ENCODE measurements around the gene USP34. TPM values are rescaled to one million over a fixed set of nuclear protein-coding genes. Genes with fewer than 3 reads are reported as not detected.

Gene USP34
- polyA plus RNA-seq, 2 donors: 32.2 to 40.4 TPM

DNA sequence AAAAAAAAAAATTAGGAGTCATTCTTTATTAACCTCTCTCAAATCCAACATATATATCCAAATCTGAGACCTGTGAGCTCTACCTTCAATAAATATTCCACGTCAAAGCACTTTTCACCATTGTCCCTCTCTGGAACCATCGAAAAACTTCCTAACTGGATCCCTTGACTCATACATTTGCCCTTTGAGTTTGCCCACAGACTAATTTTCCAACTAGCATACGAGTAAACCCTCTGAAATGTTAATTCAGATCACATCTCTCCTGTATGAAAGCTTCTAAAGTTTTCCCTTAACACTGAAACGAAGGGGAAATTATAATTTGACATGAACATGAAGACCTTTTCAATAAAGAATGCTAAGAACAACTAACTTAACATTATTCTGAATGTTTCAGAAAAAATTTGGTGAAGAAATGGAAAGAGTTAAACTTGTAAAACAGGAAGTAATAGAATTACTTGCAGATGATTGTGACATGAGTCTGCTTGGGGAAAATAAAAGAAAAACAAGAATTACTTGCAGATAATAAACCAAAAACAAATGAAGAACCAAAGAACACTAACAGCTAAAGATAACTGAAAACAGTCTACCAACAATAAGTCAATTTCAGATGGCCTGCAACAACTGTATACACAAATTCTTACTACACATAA is 198.3 kb downstream of the USP34 start:
- no peak overlapping the region for H3K27ac ChIP-seq (ENCODE audit: low read depth in 2 of 2, low read length in 1 of 2)
- no peaks in the 10 kb centered on the region for H3K4me1 ChIP-seq (ENCODE audit: control insufficient read depth in 2 of 2, insufficient read depth in 2 of 2, low read length in 1 of 2)
- H3K9me3 ChIP-seq (ENCODE audit: control insufficient read depth in 2 of 2, insufficient read depth in 1 of 2, low read depth in 1 of 2, low read length in 1 of 2): no peaks in the 10 kb centered on the region
- no peaks in the 10 kb centered on the region for H3K27me3 ChIP-seq (ENCODE audit: control insufficient read depth in 1 of 2, insufficient read depth in 2 of 2, low read length in 2 of 2)
- H3K36me3 ChIP-seq (ENCODE audit: control insufficient read depth in 2 of 2, insufficient read depth in 2 of 2, low read length in 1 of 2): peaks cover 2 to 3% of the 10 kb centered on the region in 2 donors
- H3K4me3 ChIP-seq (ENCODE audit: low read depth in 1 of 2, low read length in 2 of 2): no peak overlapping the region
- 94 to 96% methylated on average over 4 of the region's 4 CpGs for WGBS, 2 donors

GRCh38 chr2:61268249-61268648 is 202.6 kb downstream of the USP34 start:
- Histone ChIP-seq H3K4me1 (ENCODE audit: control insufficient read depth in 2 of 2, insufficient read depth in 2 of 2, low read length in 1 of 2) (no peaks in the 10 kb centered on the region), H3K27me3 (ENCODE audit: control insufficient read depth in 1 of 2, insufficient read depth in 2 of 2, low read length in 2 of 2) (no peaks in the 10 kb centered on the region), H3K27ac (ENCODE audit: low read depth in 2 of 2, low read length in 1 of 2) (no peak overlapping the region), H3K36me3 (ENCODE audit: control insufficient read depth in 2 of 2, insufficient read depth in 2 of 2, low read length in 1 of 2) (peaks cover 2 to 3% of the 10 kb centered on the region in 2 donors), H3K4me3 (ENCODE audit: low read depth in 1 of 2, low read length in 2 of 2) (no peak overlapping the region), H3K9me3 (ENCODE audit: control insufficient read depth in 2 of 2, insufficient read depth in 1 of 2, low read depth in 1 of 2, low read length in 1 of 2) (no peaks in the 10 kb centered on the region)
- 90 to 93% methylated on average over 4 of the region's 4 CpGs for WGBS, 2 donors

- no peaks in the 10 kb centered on the region for H3K27me3 ChIP-seq (ENCODE audit: control insufficient read depth in 1 of 2, insufficient read depth in 2 of 2, low read length in 2 of 2)
- no peak overlapping the region for H3K4me3 ChIP-seq (ENCODE audit: low read depth in 1 of 2, low read length in 2 of 2)
- H3K27ac ChIP-seq (ENCODE audit: low read depth in 2 of 2, low read length in 1 of 2): no peak overlapping the region
- 79 to 86% methylated on average over 7 of the region's 7 CpGs for WGBS, 2 donors
- no peaks in the 10 kb centered on the region for H3K4me1 ChIP-seq (ENCODE audit: control insufficient read depth in 2 of 2, insufficient read depth in 2 of 2, low read length in 1 of 2)
- H3K36me3 ChIP-seq (ENCODE audit: control insufficient read depth in 2 of 2, insufficient read depth in 2 of 2, low read length in 1 of 2): peaks cover 0 to 3% of the 10 kb centered on the region in 2 donors
- H3K9me3 ChIP-seq (ENCODE audit: control insufficient read depth in 2 of 2, insufficient read depth in 1 of 2, low read depth in 1 of 2, low read length in 1 of 2): no peaks in the 10 kb centered on the region
Observed at GRCh38 chr2:61266632-61267505, 204.0 kb downstream of the USP34 start.

DNA sequence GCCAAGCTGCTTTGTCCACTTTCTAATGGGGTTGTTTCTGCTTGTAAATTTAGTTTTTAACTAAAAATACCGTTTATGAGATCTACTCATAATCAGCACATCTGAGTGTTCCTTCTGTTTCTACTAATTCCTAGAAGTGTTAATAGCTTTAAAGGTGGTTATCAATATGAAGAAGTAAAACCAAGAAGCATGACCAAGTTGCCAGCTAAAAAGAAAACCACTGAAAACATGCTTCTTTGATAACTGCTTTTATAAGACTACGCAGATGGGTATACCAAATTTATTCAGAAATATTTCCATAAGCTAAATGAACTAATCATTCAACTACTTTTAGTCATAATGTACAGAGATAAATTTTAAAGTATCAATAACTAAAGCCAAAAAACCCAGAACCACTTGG is 207.1 kb downstream of the USP34 start:
- Histone ChIP-seq H3K27me3 (ENCODE audit: control insufficient read depth in 1 of 2, insufficient read depth in 2 of 2, low read length in 2 of 2) (no peaks in the 10 kb centered on the region), H3K9me3 (ENCODE audit: control insufficient read depth in 2 of 2, insufficient read depth in 1 of 2, low read depth in 1 of 2, low read length in 1 of 2) (no peaks in the 10 kb centered on the region), H3K27ac (ENCODE audit: low read depth in 2 of 2, low read length in 1 of 2) (no peak overlapping the region), H3K36me3 (ENCODE audit: control insufficient read depth in 2 of 2, insufficient read depth in 2 of 2, low read length in 1 of 2) (peaks cover 0 to 3% of the 10 kb centered on the region in 2 donors), H3K4me3 (ENCODE audit: low read depth in 1 of 2, low read length in 2 of 2) (no peak overlapping the region), H3K4me1 (ENCODE audit: control insufficient read depth in 2 of 2, insufficient read depth in 2 of 2, low read length in 1 of 2) (no peaks in the 10 kb centered on the region)
- 83 to 86% methylated on average over 2 of the region's 2 CpGs for WGBS, 2 donors

- H3K27ac ChIP-seq (ENCODE audit: low read depth in 2 of 2, low read length in 1 of 2): no peak overlapping the region
- no peaks in the 10 kb centered on the region for H3K9me3 ChIP-seq (ENCODE audit: control insufficient read depth in 2 of 2, insufficient read depth in 1 of 2, low read depth in 1 of 2, low read length in 1 of 2)
- H3K4me1 ChIP-seq (ENCODE audit: control insufficient read depth in 2 of 2, insufficient read depth in 2 of 2, low read length in 1 of 2): no peaks in the 10 kb centered on the region
- H3K4me3 ChIP-seq (ENCODE audit: low read depth in 1 of 2, low read length in 2 of 2): no peak overlapping the region
- 93 to 94% methylated on average over 5 of the region's 5 CpGs for WGBS, 2 donors
- peaks cover 0 to 9% of the 10 kb centered on the region in 2 donors for H3K36me3 ChIP-seq (ENCODE audit: control insufficient read depth in 2 of 2, insufficient read depth in 2 of 2, low read length in 1 of 2)
- no peaks in the 10 kb centered on the region for H3K27me3 ChIP-seq (ENCODE audit: control insufficient read depth in 1 of 2, insufficient read depth in 2 of 2, low read length in 2 of 2)
Observed at GRCh38 chr2:61262699-61263098, 208.2 kb downstream of the USP34 start.

DNA sequence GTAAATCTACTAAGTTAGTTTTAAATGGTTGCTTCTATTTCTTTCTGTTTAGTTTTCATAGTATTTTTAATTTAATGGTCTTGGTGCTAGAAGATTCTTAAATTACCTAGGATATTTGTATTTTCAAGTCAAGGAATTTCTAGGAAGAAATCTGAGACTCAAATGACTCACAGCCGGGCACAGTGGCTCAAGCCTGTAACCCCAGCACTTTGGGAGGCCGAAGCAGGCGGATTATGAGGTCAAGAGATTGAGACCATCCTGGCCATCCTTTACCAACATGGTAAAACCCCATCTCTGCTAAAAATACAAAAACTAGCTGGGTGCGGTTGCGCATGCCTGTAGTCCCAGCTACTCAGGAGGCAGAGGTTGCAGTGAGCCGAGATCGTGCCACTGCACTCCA is 213.4 kb downstream of the USP34 start:
- H3K27ac ChIP-seq (ENCODE audit: low read depth in 2 of 2, low read length in 1 of 2): no peak overlapping the region
- H3K4me1 ChIP-seq (ENCODE audit: control insufficient read depth in 2 of 2, insufficient read depth in 2 of 2, low read length in 1 of 2): no peaks in the 10 kb centered on the region
- no peak overlapping the region for H3K4me3 ChIP-seq (ENCODE audit: low read depth in 1 of 2, low read length in 2 of 2)
- WGBS, 2 donors: 95 to 97% methylated on average over 7 of the region's 7 CpGs
- H3K27me3 ChIP-seq (ENCODE audit: control insufficient read depth in 1 of 2, insufficient read depth in 2 of 2, low read length in 2 of 2): no peaks in the 10 kb centered on the region
- peaks cover 0 to 6% of the 10 kb centered on the region in 2 donors for H3K36me3 ChIP-seq (ENCODE audit: control insufficient read depth in 2 of 2, insufficient read depth in 2 of 2, low read length in 1 of 2)
- H3K9me3 ChIP-seq (ENCODE audit: control insufficient read depth in 2 of 2, insufficient read depth in 1 of 2, low read depth in 1 of 2, low read length in 1 of 2): no peaks in the 10 kb centered on the region

GRCh38 chr2:61255580-61256437 is 215.1 kb downstream of the USP34 start:
- H3K9me3 ChIP-seq (ENCODE audit: control insufficient read depth in 2 of 2, insufficient read depth in 1 of 2, low read depth in 1 of 2, low read length in 1 of 2): no peaks in the 10 kb centered on the region
- 94 to 96% methylated on average over 5 of the region's 5 CpGs for whole genome bisulfite sequencing, 2 donors
- H3K36me3 ChIP-seq (ENCODE audit: control insufficient read depth in 2 of 2, insufficient read depth in 2 of 2, low read length in 1 of 2): peaks cover 0 to 6% of the 10 kb centered on the region in 2 donors
- no peaks in the 10 kb centered on the region for H3K27me3 ChIP-seq (ENCODE audit: control insufficient read depth in 1 of 2, insufficient read depth in 2 of 2, low read length in 2 of 2)
- no peak overlapping the region for H3K27ac ChIP-seq (ENCODE audit: low read depth in 2 of 2, low read length in 1 of 2)
- H3K4me1 ChIP-seq (ENCODE audit: control insufficient read depth in 2 of 2, insufficient read depth in 2 of 2, low read length in 1 of 2): no peaks in the 10 kb centered on the region
- no peak overlapping the region for H3K4me3 ChIP-seq (ENCODE audit: low read depth in 1 of 2, low read length in 2 of 2)

DNA sequence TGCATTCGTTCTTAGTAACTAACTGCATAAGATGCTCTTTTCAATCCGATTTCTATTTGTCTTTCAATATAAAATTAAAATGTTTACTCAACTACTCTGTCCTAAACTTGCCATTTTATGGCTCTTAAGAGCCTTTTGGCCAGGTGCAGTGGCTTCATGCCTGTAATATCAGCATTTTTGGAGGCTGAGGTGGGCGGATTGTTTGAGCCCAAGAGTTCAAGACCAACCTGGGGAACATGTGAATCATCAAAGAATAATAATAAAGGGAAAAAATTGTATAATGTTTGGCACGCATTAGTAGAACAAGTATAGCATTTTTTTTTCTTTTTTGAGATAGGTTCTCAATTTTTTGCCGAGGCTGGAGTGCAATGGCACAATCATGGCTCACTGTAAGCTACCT is 216.4 kb downstream of the USP34 start:
- Histone ChIP-seq H3K4me3 (ENCODE audit: low read depth in 1 of 2, low read length in 2 of 2) (no peak overlapping the region), H3K27ac (ENCODE audit: low read depth in 2 of 2, low read length in 1 of 2) (no peak overlapping the region), H3K9me3 (ENCODE audit: control insufficient read depth in 2 of 2, insufficient read depth in 1 of 2, low read depth in 1 of 2, low read length in 1 of 2) (no peaks in the 10 kb centered on the region), H3K36me3 (ENCODE audit: control insufficient read depth in 2 of 2, insufficient read depth in 2 of 2, low read length in 1 of 2) (peaks cover 0 to 6% of the 10 kb centered on the region in 2 donors), H3K27me3 (ENCODE audit: control insufficient read depth in 1 of 2, insufficient read depth in 2 of 2, low read length in 2 of 2) (no peaks in the 10 kb centered on the region), H3K4me1 (ENCODE audit: control insufficient read depth in 2 of 2, insufficient read depth in 2 of 2, low read length in 1 of 2) (no peaks in the 10 kb centered on the region)
- WGBS, 2 donors: 95 to 96% methylated on average over 5 of the region's 5 CpGs

DNA sequence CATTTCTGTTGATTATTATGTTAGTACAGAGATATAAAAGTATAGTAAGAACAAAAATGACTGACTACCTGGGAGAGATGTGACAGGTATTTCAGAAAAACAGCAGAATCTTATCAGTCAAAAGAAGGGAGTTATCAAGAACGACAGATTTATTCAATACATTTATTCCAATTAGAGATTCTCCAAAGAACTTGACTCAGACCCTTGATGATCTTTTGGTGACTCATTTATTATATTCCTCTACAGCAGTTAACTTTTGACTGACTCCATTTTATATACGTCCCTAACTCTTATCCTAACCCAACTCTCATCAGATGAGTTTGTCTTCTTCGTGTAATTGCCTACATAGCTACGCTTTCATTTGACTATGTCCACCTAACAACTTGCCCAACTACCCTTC is 217.8 kb downstream of the USP34 start:
- WGBS, 2 donors: 87 to 88% methylated on average over 4 of the region's 4 CpGs
- Histone ChIP-seq H3K27me3 (ENCODE audit: control insufficient read depth in 1 of 2, insufficient read depth in 2 of 2, low read length in 2 of 2) (no peaks in the 10 kb centered on the region), H3K4me1 (ENCODE audit: control insufficient read depth in 2 of 2, insufficient read depth in 2 of 2, low read length in 1 of 2) (no peaks in the 10 kb centered on the region), H3K9me3 (ENCODE audit: control insufficient read depth in 2 of 2, insufficient read depth in 1 of 2, low read depth in 1 of 2, low read length in 1 of 2) (no peaks in the 10 kb centered on the region), H3K27ac (ENCODE audit: low read depth in 2 of 2, low read length in 1 of 2) (no peak overlapping the region), H3K36me3 (ENCODE audit: control insufficient read depth in 2 of 2, insufficient read depth in 2 of 2, low read length in 1 of 2) (peaks cover 0 to 3% of the 10 kb centered on the region in 2 donors), H3K4me3 (ENCODE audit: low read depth in 1 of 2, low read length in 2 of 2) (no peak overlapping the region)
